SK-N-SH (cell line): ENCODE measurements around the gene SLC35B4. TPM values are rescaled to one million over a fixed set of nuclear protein-coding genes. Genes with fewer than 3 reads are reported as not detected.

Experiments used
- CTCF ChIA-PET: fragments of 300-600, 350-600 bp; formaldehyde crosslinking; extraction: SDS; loops from one replicate; lab custom pipeline; 2021; lab: Yijun Ruan, JAX
- POLR2A ChIA-PET: fragments of 350-600 bp; sonication (Branson Sonifier 250); formaldehyde crosslinking; extraction: SDS; loops from one replicate; lab custom pipeline; 2020; ENCODE audit warnings: antibody characterized with exemption, inconsistent platforms; lab: Yijun Ruan, JAX
- DNase-seq: peaks from one replicate; pipeline ENCODE4 v3.0.0; 2012
- H2AFZ ChIP-seq: fragments of 200-600 bp; sonication (generic); 2 replicates; pipeline ENCODE4 v1.8.1; 2016; ENCODE audit warnings: antibody characterized with exemption, mild to moderate bottlenecking, low read depth
- H3F3A ChIP-seq: fragments of 200-600 bp; sonication (generic); replicated peaks from 2 replicates; pipeline ENCODE3; 2016; ENCODE audit warnings: antibody characterized with exemption, mild to moderate bottlenecking; ENCODE audit not compliant: insufficient read depth
- H3K27ac ChIP-seq, 2 experiments: fragments of 200-500 bp in 1 of 2; fragments of 200-600 bp in 1 of 2; sonication (Bioruptor generic) in 1 of 2; sonication (generic), shearing (Covaris generic) in 1 of 2; 2 replicates each; pipeline versions ENCODE4 v1.5.1 to v1.6.1; 2014 to 2016; ENCODE audit warnings: low read depth in 2 of 2, inconsistent platforms in 1 of 2, low read length in 1 of 2, mild to moderate bottlenecking in 1 of 2, mixed read lengths in 1 of 2
- H3K27me3 ChIP-seq: fragments of 200-600 bp; sonication (generic), shearing (Covaris generic); 2 replicates; pipeline ENCODE4 v1.6.1; 2016; ENCODE audit warnings: mixed run types; ENCODE audit not compliant: insufficient read depth
- H3K36me3 ChIP-seq, 2 experiments: fragments of 200-500 bp in 1 of 2; fragments of 200-600 bp in 1 of 2; sonication (Bioruptor generic) in 1 of 2; sonication (generic) in 1 of 2; replicated peaks in 1 of 2; 2 replicates each; pipeline versions ENCODE3 to v1.5.1; 2014 to 2016; ENCODE audit warnings: low read length in 1 of 2, mild to moderate bottlenecking in 1 of 2; ENCODE audit not compliant: insufficient read depth in 2 of 2, control insufficient read depth in 1 of 2
- H3K4me1 ChIP-seq, 2 experiments: fragments of 200-500 bp in 1 of 2; fragments of 200-600 bp in 1 of 2; sonication (Bioruptor generic) in 1 of 2; sonication (generic), shearing (Covaris generic) in 1 of 2; 2 replicates each; pipeline versions ENCODE4 v1.5.1 to v1.6.1; 2014 to 2016; ENCODE audit warnings: low read depth in 1 of 2, low read length in 1 of 2, mixed run types in 1 of 2; ENCODE audit not compliant: insufficient read depth in 2 of 2, control insufficient read depth in 1 of 2
- H3K4me2 ChIP-seq: fragments of 200-600 bp; sonication (generic), shearing (Covaris generic); 2 replicates; pipeline ENCODE4 v1.6.1; 2017; ENCODE audit warnings: mixed run types
- H3K4me3 ChIP-seq, 2 experiments: fragments of 200-500 bp in 1 of 2; fragments of 200-600 bp in 1 of 2; sonication (Bioruptor generic) in 1 of 2; sonication (generic), shearing (Covaris generic) in 1 of 2; 2 replicates each; pipeline versions ENCODE4 v1.5.1 to v1.8.1; 2014 to 2016; ENCODE audit warnings: low read depth in 2 of 2, inconsistent platforms in 1 of 2, low read length in 1 of 2, mild to moderate bottlenecking in 1 of 2, mixed read lengths in 1 of 2, moderate library complexity in 1 of 2
- H3K79me2 ChIP-seq: fragments of 200-600 bp; sonication (generic); 2 replicates; pipeline ENCODE4 v1.8.1; 2017; ENCODE audit warnings: mild to moderate bottlenecking; ENCODE audit not compliant: insufficient read depth
- H3K9ac ChIP-seq: fragments of 200-600 bp; sonication (generic); 2 replicates; pipeline ENCODE4 v1.6.1; 2017; ENCODE audit warnings: mixed run types
- H3K9me2 ChIP-seq: fragments of 200-600 bp; sonication (generic); 2 replicates; pipeline ENCODE4 v1.6.1; 2017; ENCODE audit warnings: mixed run types
- H3K9me3 ChIP-seq: fragments of 200-600 bp; sonication (generic); 2 replicates; pipeline ENCODE4 v1.6.1; 2017; ENCODE audit warnings: mixed run types, mild to moderate bottlenecking, moderate library complexity
- H4K20me1 ChIP-seq: fragments of 200-600 bp; sonication (generic); 2 replicates; pipeline ENCODE4 v1.6.1; 2017; ENCODE audit warnings: mild to moderate bottlenecking, mixed run types; ENCODE audit not compliant: insufficient read depth
- CHD2 ChIP-seq: fragments of 150-350 bp; IDR thresholded peaks from 2 replicates; pipeline ENCODE4 v1.6.1; 2018; ENCODE audit warnings: low read length; ENCODE audit not compliant: partially characterized antibody
- ELF1 ChIP-seq: IDR thresholded peaks from 2 replicates; pipeline ENCODE4 v1.4.0; 2012
- EP300 ChIP-seq, 2 experiments: IDR thresholded peaks; 2 replicates each; pipeline versions ENCODE4 v1.4.0 to v1.6.1; 2012; ENCODE audit warnings: borderline replicate concordance in 1 of 2, low read depth in 1 of 2, low read length in 1 of 2
- MEF2A ChIP-seq: IDR thresholded peaks from 2 replicates; pipeline ENCODE4 v1.4.0; 2012; ENCODE audit warnings: low read depth, borderline replicate concordance
- NFIC ChIP-seq: IDR thresholded peaks from 2 replicates; pipeline ENCODE4 v1.4.0; 2012; ENCODE audit warnings: borderline replicate concordance
- NRF1 ChIP-seq: IDR thresholded peaks from 2 replicates; pipeline ENCODE4 v1.6.1; 2012; ENCODE audit warnings: low read depth, mild to moderate bottlenecking, low read length
- POLR2AphosphoS5 ChIP-seq: IDR thresholded peaks from 2 replicates; pipeline ENCODE4 v1.6.1; 2012; ENCODE audit warnings: low read depth, low read length
- RCOR1 ChIP-seq: fragments of 150-350 bp; IDR thresholded peaks from 2 replicates; pipeline ENCODE4 v1.6.1; 2017; ENCODE audit warnings: antibody characterized with exemption, low read length
- REST ChIP-seq: IDR thresholded peaks from 2 replicates; pipeline ENCODE4 v1.6.1; 2012; ENCODE audit warnings: mild to moderate bottlenecking, low read depth, low read length, moderate library complexity
- SIN3A ChIP-seq: IDR thresholded peaks from 2 replicates; pipeline ENCODE4 v1.6.1; 2012; ENCODE audit warnings: low read depth, mild to moderate bottlenecking, low read length, moderate library complexity, borderline replicate concordance
- SMC3 ChIP-seq: IDR thresholded peaks from 2 replicates; pipeline ENCODE4 v1.6.1; 2012; ENCODE audit warnings: low read depth, low read length, improper control_type of control experiment
- TAF1 ChIP-seq: IDR thresholded peaks from 2 replicates; pipeline ENCODE4 v1.6.1; 2012; ENCODE audit warnings: low read depth, mild to moderate bottlenecking, low read length, moderate library complexity, borderline replicate concordance
- TCF12 ChIP-seq: IDR thresholded peaks from 2 replicates; pipeline ENCODE4 v1.4.0; 2012
- YY1 ChIP-seq: IDR thresholded peaks from 2 replicates; pipeline ENCODE4 v1.4.0; 2012; ENCODE audit warnings: low read depth, mild to moderate bottlenecking
- WGBS: methylation state at CpG from one replicate; pipeline ENCODE4 v1.1.6; 2017; ENCODE audit warnings: low lambda C conversion rate; 5-methylcytosine and 5-hydroxymethylcytosine counted together
- polyA plus RNA-seq, 3 experiments: library from polyadenylated mRNA; depleted of rRNA; stranded (reverse); fragments of >200 nt; gene quantifications; 2 replicates each; pipeline ENCODE4 v1.2.3, GENCODE V29; 2012

SLC35B4 gene
- polyA plus RNA-seq, 1 of the 3 experiments (the other 2 are of a cell fraction) = 19.3 TPM

- no peak for DNase-seq
- H3K4me2 ChIP-seq = no peak overlapping the region
- H4K20me1 ChIP-seq = no peaks in the 10 kb centered on the region
- H2AFZ ChIP-seq = no peak overlapping the region
- no peak for TF ChIP-seq CHD2
- TF ChIP-seq YY1 = no peak
- H3K9ac ChIP-seq = no peak overlapping the region
- no peaks in the 10 kb centered on the region for H3K9me2 ChIP-seq
- POLR2A ChIA-PET = no interaction called here
- H3K27ac ChIP-seq = no peak overlapping the region
- H3K36me3 ChIP-seq = no peaks in the 10 kb centered on the region
- 55% methylated on average over 2 of the region's 2 CpGs for WGBS
- H3K4me1 ChIP-seq = no peaks in the 10 kb centered on the region; a peak in 2 of 4 replicates
- CTCF ChIA-PET = no interaction called here
- H3K79me2 ChIP-seq = no peaks in the 10 kb centered on the region
- H3K9me3 ChIP-seq = no peaks in the 10 kb centered on the region
- H3K27me3 ChIP-seq = no peaks in the 10 kb centered on the region
- no peaks in the 10 kb centered on the region for H3F3A ChIP-seq
- H3K4me3 ChIP-seq = no peak overlapping the region
Observed at GRCh38 chr7:134280508-134280907, 36.2 kb downstream of the SLC35B4 start.

DNA sequence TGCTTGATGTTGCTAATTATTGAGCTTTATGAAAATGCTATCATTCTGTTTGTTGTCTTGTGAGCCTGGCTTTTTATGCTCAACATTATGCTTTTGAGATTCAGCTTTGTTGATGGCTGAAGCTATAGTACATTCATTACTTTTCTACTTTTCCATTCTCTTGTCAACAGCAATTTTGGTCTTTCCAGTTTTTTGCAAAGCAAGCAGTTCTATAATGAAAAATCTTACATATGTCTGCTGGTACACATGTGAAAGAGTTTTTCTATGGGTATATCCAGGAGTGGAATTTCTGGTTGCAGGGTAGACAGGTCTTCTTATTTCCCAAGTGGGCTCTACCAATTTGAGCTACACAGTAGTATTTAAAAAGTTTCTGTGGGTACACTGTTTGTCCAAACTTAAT lies 36.8 kb downstream of the SLC35B4 start:
- CTCF ChIA-PET = interaction anchor here (1.2 kb wide), 1 partner anchor 139 kb away, joined by 3 read pairs; no protein-coding TSS in a partner anchor
- no peaks in the 10 kb centered on the region for H4K20me1 ChIP-seq
- no peaks in the 10 kb centered on the region for H3K27me3 ChIP-seq
- H3K27ac ChIP-seq = no peak overlapping the region
- no peaks in the 10 kb centered on the region for H3F3A ChIP-seq
- no peak overlapping the region for H3K9ac ChIP-seq
- no peak overlapping the region for H3K4me3 ChIP-seq
- no peaks in the 10 kb centered on the region; a peak in 2 of 4 replicates for H3K4me1 ChIP-seq
- no peaks in the 10 kb centered on the region for H3K9me2 ChIP-seq
- no peak overlapping the region for H3K4me2 ChIP-seq
- POLR2A ChIA-PET = no interaction called here
- H3K79me2 ChIP-seq = no peaks in the 10 kb centered on the region
- no peaks in the 10 kb centered on the region for H3K9me3 ChIP-seq
- H2AFZ ChIP-seq = no peak overlapping the region
- DNase-seq = no peak
- TF ChIP-seq YY1 = no peak
- TF ChIP-seq EP300 (IDR thresholded peaks at IDR 0.05; ENCODE audit: borderline replicate concordance in 1 of 2, low read depth in 1 of 2, low read length in 1 of 2) = no peak
- TF ChIP-seq NFIC = no peak
- no peak for TF ChIP-seq NRF1
- no peak for TF ChIP-seq ELF1
- TF ChIP-seq SMC3 = no peak
- TF ChIP-seq TAF1 = no peak
- TF ChIP-seq MEF2A = no peak
- no peak for TF ChIP-seq REST
- no peak for TF ChIP-seq SIN3A
- TF ChIP-seq POLR2AphosphoS5 = no peak
- no peak for TF ChIP-seq RCOR1
- no peak for TF ChIP-seq TCF12
- no peaks in the 10 kb centered on the region for H3K36me3 ChIP-seq
